Activated CD4-positive, CD25-positive, alpha-beta regulatory T cell treated with anti-CD3 and anti-CD28 coated beads, Interleukin-2, amount 50 U/mL, for 72 hours (primary cell): Measurements from ENCODE around the gene ZBTB16.
A peak's percentile ranks its signal among the peaks of the same experiment; 100 is the strongest.

Source experiments
- DNase-seq: peaks from one replicate; pipeline ENCODE4 v3.0.0; 2021

ZBTB16 gene

GRCh38 chr11:114156131-114156581, 96.6 kb downstream of the ZBTB16 start:
- DNase-seq: no peak

GRCh38 chr11:114156782-114157181, 97.3 kb downstream of the ZBTB16 start:
- DNase-seq: no peak

- no peak for DNase-seq
These were observed 98.1 kb downstream of the ZBTB16 start for GRCh38 chr11:114157476-114158050.

- DNase-seq: no peak
These were observed 98.9 kb downstream of the ZBTB16 start for GRCh38 chr11:114158421-114158820.

GRCh38 chr11:114158886-114159285, 99.4 kb downstream of the ZBTB16 start:
- no peak for DNase-seq

GRCh38 chr11:114159320-114159719, 99.8 kb downstream of the ZBTB16 start:
- DNase-seq: no peak

- peak; percentile 88 for DNase-seq
These were observed 100.5 kb downstream of the ZBTB16 start for GRCh38 chr11:114159802-114160632.

GRCh38 chr11:114160894-114161293, 101.4 kb downstream of the ZBTB16 start:
- no peak for DNase-seq

- no peak for DNase-seq
These were observed 102.2 kb downstream of the ZBTB16 start for GRCh38 chr11:114161486-114162250.

GRCh38 chr11:114162719-114163123, 103.2 kb downstream of the ZBTB16 start:
- DNase-seq: no peak

GRCh38 chr11:114163229-114163631, 103.7 kb downstream of the ZBTB16 start:
- DNase-seq: no peak

GRCh38 chr11:114163830-114164401, 104.4 kb downstream of the ZBTB16 start:
- DNase-seq: no peak

GRCh38 chr11:114164546-114164945, 105.0 kb downstream of the ZBTB16 start:
- DNase-seq: no peak

GRCh38 chr11:114165326-114166230, 106.1 kb downstream of the ZBTB16 start:
- no peak for DNase-seq

- no peak for DNase-seq
These were observed 106.9 kb downstream of the ZBTB16 start for GRCh38 chr11:114166362-114166761.

- DNase-seq: no peak
These were observed 107.4 kb downstream of the ZBTB16 start for GRCh38 chr11:114166897-114167323.

GRCh38 chr11:114167355-114167754, 107.8 kb downstream of the ZBTB16 start:
- no peak for DNase-seq

GRCh38 chr11:114167771-114168448, 108.4 kb downstream of the ZBTB16 start:
- no peak for DNase-seq

- no peak for DNase-seq
These were observed 109.2 kb downstream of the ZBTB16 start for GRCh38 chr11:114168691-114169090.

- DNase-seq: no peak
These were observed 109.8 kb downstream of the ZBTB16 start for GRCh38 chr11:114169321-114169749.

- DNase-seq: no peak
These were observed 110.3 kb downstream of the ZBTB16 start for GRCh38 chr11:114169821-114170220.
